GM19240 (cell line): ENCODE results near the gene TVP23B.
A peak's percentile ranks its signal among the peaks of the same experiment; 100 is the strongest.
"Not testable (repeated sequence)": the region's sequence is repeated elsewhere in the genome, so short reads cannot be mapped to it uniquely, and the experiment has no call there.

ENCODE experiments used
- DNase-seq: peaks from one replicate; pipeline ENCODE4 v3.0.0; 2011; ENCODE audit warnings: low spot score; ENCODE audit not compliant: insufficient read length

The TVP23B gene

GRCh38 chr17:18780991-18781718 is at the start of gene TVP23B:
Gene TVP23B, plus strand, starts transcription at chr17:18781183. Its CDS starts 111 bp downstream, at chr17:18781294.
- DNase-seq = peak; percentile 27

- DNase-seq = not testable (repeated sequence)
Measured at GRCh38 chr17:18732438-18732837, 48.5 kb upstream of the TVP23B start.

- not testable (repeated sequence) for DNase-seq
Measured at GRCh38 chr17:18733350-18733749, 47.6 kb upstream of the TVP23B start.

- not testable (repeated sequence) for DNase-seq
Measured at GRCh38 chr17:18739616-18740391, 41.2 kb upstream of the TVP23B start.

- not testable (repeated sequence) for DNase-seq
Measured at GRCh38 chr17:18741228-18741627, 39.8 kb upstream of the TVP23B start.

GRCh38 chr17:18743699-18744421 is 37.1 kb upstream of the TVP23B start, which contains the start of gene FBXW10:
Gene FBXW10, plus strand, starts transcription at chr17:18744054. Its CDS starts 191 bp downstream, at chr17:18744245.
- DNase-seq = not testable (repeated sequence)

GRCh38 chr17:18744726-18745125 is 36.3 kb upstream of the TVP23B start:
- DNase-seq = not testable (repeated sequence)

GRCh38 chr17:18746551-18746950 is 34.4 kb upstream of the TVP23B start:
- not testable (repeated sequence) for DNase-seq

- DNase-seq = not testable (repeated sequence)
Measured at GRCh38 chr17:18747501-18747900, 33.5 kb upstream of the TVP23B start.

- not testable (repeated sequence) for DNase-seq
Measured at GRCh38 chr17:18750242-18750641, 30.7 kb upstream of the TVP23B start.

- DNase-seq = not testable (repeated sequence)
Measured at GRCh38 chr17:18753829-18754409, 27.1 kb upstream of the TVP23B start.

- DNase-seq = not testable (repeated sequence)
Measured at GRCh38 chr17:18755969-18756368, 25.0 kb upstream of the TVP23B start.

GRCh38 chr17:18757368-18758044 is 23.5 kb upstream of the TVP23B start:
- DNase-seq = not testable (repeated sequence)

GRCh38 chr17:18758344-18758743 is 22.6 kb upstream of the TVP23B start:
- not testable (repeated sequence) for DNase-seq

- not testable (repeated sequence) for DNase-seq
Measured at GRCh38 chr17:18760221-18760620, 20.8 kb upstream of the TVP23B start.

GRCh38 chr17:18770572-18770971 is 10.4 kb upstream of the TVP23B start:
- DNase-seq = not testable (repeated sequence)

- not testable (repeated sequence) for DNase-seq
Measured at GRCh38 chr17:18771066-18771465, 9.9 kb upstream of the TVP23B start.

GRCh38 chr17:18772471-18772870 is 8.5 kb upstream of the TVP23B start:
- DNase-seq = no peak

GRCh38 chr17:18781805-18782204 is 822 bp downstream of the TVP23B start:
- DNase-seq = not testable (repeated sequence)

- not testable (repeated sequence) for DNase-seq
Measured at GRCh38 chr17:18785933-18786332, 5.0 kb downstream of the TVP23B start.

- not testable (repeated sequence) for DNase-seq
Measured at GRCh38 chr17:18786890-18787289, 5.9 kb downstream of the TVP23B start.
